KMS-11 (cell line): ENCODE results near the gene ST3GAL2.
"Not testable (repeated sequence)": the region's sequence is repeated elsewhere in the genome, so short reads cannot be mapped to it uniquely, and the experiment has no call there.

ENCODE experiments used
- H2AFZ ChIP-seq: fragments of 200-600 bp; sonication (generic); 2 replicates; pipeline ENCODE4 v1.6.1; 2016; ENCODE audit warnings: antibody characterized with exemption, mixed run types, low read depth
- H3K27ac ChIP-seq: fragments of 200-600 bp; sonication (generic); 2 replicates; pipeline ENCODE4 v1.6.1; 2016; ENCODE audit warnings: mild to moderate bottlenecking, mixed run types
- H3K27me3 ChIP-seq: fragments of 200-600 bp; sonication (generic); 2 replicates; pipeline ENCODE4 v1.6.1; 2017; ENCODE audit warnings: mild to moderate bottlenecking, low read depth, mixed run types, moderate library complexity; ENCODE audit not compliant: insufficient read depth
- H3K36me3 ChIP-seq: fragments of 200-600 bp; sonication (generic); 2 replicates; pipeline ENCODE4 v1.6.1; 2017; ENCODE audit warnings: mild to moderate bottlenecking, mixed run types; ENCODE audit not compliant: insufficient read depth
- H3K4me1 ChIP-seq: fragments of 200-600 bp; sonication (generic); 2 replicates; pipeline ENCODE4 v1.6.1; 2016; ENCODE audit warnings: mild to moderate bottlenecking, low read depth, mixed run types; ENCODE audit not compliant: poor library complexity, severe bottlenecking
- H3K4me2 ChIP-seq: fragments of 200-600 bp; sonication (generic); 2 replicates; pipeline ENCODE4 v1.7.0; 2016; ENCODE audit warnings: mild to moderate bottlenecking, mixed run types
- H3K4me3 ChIP-seq: fragments of 200-600 bp; sonication (generic); IDR thresholded peaks from 2 replicates; pipeline ENCODE4 v1.6.1; 2017; ENCODE audit warnings: low read depth, low read length, mixed read lengths; ENCODE audit not compliant: insufficient read depth
- H3K79me2 ChIP-seq: fragments of 200-600 bp; sonication (generic); 2 replicates; pipeline ENCODE4 v1.6.1; 2016; ENCODE audit warnings: low read depth, mixed run types; ENCODE audit not compliant: insufficient read depth
- H3K9ac ChIP-seq: fragments of 200-600 bp; sonication (generic); 2 replicates; pipeline ENCODE4 v1.6.1; 2016; ENCODE audit warnings: mild to moderate bottlenecking, mixed run types
- H4K20me1 ChIP-seq: fragments of 200-600 bp; sonication (generic); 2 replicates; pipeline ENCODE4 v1.6.1; 2016; ENCODE audit warnings: mild to moderate bottlenecking, mixed run types; ENCODE audit not compliant: insufficient read depth
- TF ChIP-seq, protein P1 (sequence below): fragments of 200-600 bp; sonication (generic); conservative IDR thresholded peaks from 2 replicates; pipeline ENCODE4 v1.6.1; 2017; ENCODE audit warnings: low read depth, mild to moderate bottlenecking, antibody characterized with exemption, low read length, moderate library complexity, mixed read lengths

The ST3GAL2 gene

DNA sequence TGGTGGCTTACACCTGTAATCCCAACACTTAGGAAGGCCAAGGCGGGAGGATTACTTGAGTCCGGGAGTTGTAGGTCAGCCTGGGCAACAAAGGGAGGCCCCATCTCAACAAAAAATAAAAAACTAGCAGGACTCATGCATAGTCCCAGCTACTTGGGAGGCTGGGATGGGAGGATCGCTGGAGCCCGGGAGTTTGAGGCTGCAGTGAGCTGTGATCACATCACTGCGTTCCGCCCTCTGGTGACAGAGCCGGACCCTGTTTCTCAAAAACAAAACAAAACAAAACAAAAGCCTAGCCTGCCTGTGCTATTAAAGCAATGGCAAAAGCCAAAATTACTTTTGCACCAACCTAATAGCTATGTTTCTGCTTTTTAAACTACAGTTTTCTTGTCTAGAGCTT lies 17.0 kb upstream of the ST3GAL2 start:
- no peaks in the 10 kb centered on the region; the same call in 1 of the 2 replicates for H3K79me2 ChIP-seq
- H3K27me3 ChIP-seq: no peaks in the 10 kb centered on the region
- H3K9ac ChIP-seq: no peak overlapping the region
- H3K36me3 ChIP-seq: no peaks in the 10 kb centered on the region
- H3K4me1 ChIP-seq: peaks cover 13% of the 10 kb centered on the region
- no peaks in the 10 kb centered on the region for H4K20me1 ChIP-seq
- no peak overlapping the region for H3K27ac ChIP-seq
- TF ChIP-seq, protein P1, sequence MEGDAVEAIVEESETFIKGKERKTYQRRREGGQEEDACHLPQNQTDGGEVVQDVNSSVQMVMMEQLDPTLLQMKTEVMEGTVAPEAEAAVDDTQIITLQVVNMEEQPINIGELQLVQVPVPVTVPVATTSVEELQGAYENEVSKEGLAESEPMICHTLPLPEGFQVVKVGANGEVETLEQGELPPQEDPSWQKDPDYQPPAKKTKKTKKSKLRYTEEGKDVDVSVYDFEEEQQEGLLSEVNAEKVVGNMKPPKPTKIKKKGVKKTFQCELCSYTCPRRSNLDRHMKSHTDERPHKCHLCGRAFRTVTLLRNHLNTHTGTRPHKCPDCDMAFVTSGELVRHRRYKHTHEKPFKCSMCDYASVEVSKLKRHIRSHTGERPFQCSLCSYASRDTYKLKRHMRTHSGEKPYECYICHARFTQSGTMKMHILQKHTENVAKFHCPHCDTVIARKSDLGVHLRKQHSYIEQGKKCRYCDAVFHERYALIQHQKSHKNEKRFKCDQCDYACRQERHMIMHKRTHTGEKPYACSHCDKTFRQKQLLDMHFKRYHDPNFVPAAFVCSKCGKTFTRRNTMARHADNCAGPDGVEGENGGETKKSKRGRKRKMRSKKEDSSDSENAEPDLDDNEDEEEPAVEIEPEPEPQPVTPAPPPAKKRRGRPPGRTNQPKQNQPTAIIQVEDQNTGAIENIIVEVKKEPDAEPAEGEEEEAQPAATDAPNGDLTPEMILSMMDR: no peak
- no peak overlapping the region for H2AFZ ChIP-seq
- H3K4me2 ChIP-seq: no peak overlapping the region
- no peak overlapping the region for H3K4me3 ChIP-seq

DNA sequence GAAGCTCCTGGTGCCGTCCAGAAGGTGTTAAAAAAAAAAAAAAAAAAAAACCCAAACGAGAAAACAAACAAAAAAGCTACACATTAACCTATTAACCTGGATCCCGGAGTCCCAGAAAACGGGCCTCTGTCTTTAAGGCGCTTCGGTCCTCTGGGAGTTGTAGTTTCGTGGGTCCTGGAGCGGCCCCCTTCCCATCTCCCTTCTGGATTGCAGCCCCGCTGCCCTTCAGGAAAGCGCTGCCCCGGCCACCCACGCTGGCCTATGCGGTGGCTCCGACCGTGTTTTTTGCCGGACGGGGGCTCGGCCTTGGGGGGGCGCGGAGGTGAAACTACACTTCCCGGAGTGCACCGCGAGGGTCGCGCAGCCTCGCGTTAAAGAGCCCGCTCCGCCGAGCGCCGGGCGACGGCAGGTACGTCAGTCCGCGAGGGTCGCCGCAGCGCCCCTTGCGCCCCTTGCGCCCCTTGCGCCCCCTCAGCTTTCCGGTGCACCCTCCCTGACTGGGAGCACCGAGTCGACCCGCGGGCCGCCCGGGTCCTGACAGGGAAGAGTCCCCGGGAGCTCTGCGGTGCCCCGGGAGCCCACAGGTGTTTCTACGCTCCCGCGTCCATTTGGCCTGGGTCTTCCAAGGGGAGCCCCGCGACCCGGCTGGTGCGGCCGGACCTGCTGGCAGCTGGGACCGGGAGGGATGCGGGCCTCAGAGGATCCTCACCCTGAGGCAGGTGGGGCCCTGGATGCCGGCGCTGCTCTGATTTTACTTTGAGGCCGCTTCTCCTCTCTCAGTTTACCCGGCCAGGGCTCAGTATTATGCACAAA lies 15.5 kb upstream of the ST3GAL2 start, which contains the start of gene FCSK:
Gene FCSK, plus strand, starts transcription at position 374 of the 813 bp plus-strand sequence. CDS start 8,596 bp downstream, outside the sequence.
- no peaks in the 10 kb centered on the region for H3K27me3 ChIP-seq
- peak within 1 kb of the TSS; percentile 83 for H3K27ac ChIP-seq
- peaks cover 13% of the 10 kb centered on the region for H3K4me1 ChIP-seq
- peak within 1 kb of the TSS; percentile 77 for H3K4me2 ChIP-seq
- H3K79me2 ChIP-seq: no peaks in the 10 kb centered on the region; the same call in 1 of the 2 replicates
- H2AFZ ChIP-seq: peak within 1 kb of the TSS; percentile 97
- H3K36me3 ChIP-seq: no peaks in the 10 kb centered on the region
- TF ChIP-seq, protein P1: no peak
- H3K4me3 ChIP-seq: no peak within 1 kb of the TSS
- peak within 1 kb of the TSS; percentile 92 for H3K9ac ChIP-seq
- H4K20me1 ChIP-seq: no peaks in the 10 kb centered on the region

DNA sequence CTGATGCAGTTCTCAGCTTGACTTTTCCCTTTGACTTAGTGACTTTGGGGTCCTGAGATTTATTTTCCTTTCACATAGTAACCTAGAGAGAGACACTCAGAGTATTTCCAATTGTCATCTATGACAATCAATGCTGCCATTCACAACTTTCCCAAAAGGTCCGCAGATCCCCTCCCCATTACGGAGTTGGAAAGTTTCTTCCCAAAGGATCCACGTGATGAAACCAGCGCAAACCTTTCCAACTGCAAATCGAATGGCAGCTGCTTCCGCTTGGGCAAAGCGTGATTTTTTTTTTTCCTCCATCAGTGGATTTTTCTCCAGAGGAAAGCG lies 15.0 kb upstream of the ST3GAL2 start:
- Histone ChIP-seq H3K4me1 (peaks cover 13% of the 10 kb centered on the region), H3K79me2 (no peaks in the 10 kb centered on the region; the same call in 1 of the 2 replicates), H3K4me2 (peak overlapping the region; percentile 77), H3K27ac (peak overlapping the region; percentile 83; the same call in 1 of the 2 replicates), H3K27me3 (no peaks in the 10 kb centered on the region), H3K36me3 (no peaks in the 10 kb centered on the region), H2AFZ (peak overlapping the region; percentile 97), H3K9ac (peak overlapping the region; percentile 92), H4K20me1 (no peaks in the 10 kb centered on the region), H3K4me3 (no peak overlapping the region)
- TF ChIP-seq, protein P1: no peak

DNA sequence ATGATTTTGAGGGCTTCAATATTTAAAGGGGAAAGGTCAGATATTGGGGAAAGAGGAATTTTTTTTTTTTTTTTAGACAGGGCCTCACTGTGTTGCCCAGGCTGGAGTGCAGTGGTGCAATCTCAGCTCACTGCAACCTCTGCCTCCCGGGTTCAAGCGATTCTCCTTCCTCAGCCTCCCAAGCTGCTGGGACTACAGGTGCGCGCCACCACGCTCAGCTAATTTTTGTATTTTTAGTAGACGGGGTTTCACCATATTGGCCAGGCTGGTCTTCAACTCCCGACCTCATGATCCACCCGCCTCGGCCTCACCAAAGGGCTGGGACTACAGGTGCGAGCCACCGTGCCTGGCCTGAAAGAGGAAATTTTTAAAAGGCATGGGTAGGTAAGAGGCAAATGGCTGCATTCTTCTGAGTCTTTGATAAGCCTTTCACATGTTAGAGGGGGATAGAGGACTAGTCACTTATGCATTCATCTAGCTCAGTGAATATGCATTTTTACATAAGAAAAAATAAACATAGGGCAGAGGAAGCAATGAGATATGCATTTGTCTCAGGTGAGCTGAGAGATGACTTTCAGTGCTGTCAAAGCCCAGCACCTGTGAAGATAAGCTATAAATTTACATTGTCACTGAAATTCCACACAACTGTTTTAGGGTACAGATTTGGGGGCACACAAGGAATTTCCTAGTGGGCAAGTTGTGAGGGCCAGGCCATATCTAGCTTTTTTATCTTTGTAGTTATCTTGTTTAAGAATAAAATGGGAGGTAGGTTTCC lies 14.4 kb upstream of the ST3GAL2 start:
- Histone ChIP-seq H4K20me1 (no peaks in the 10 kb centered on the region), H3K27me3 (no peaks in the 10 kb centered on the region), H3K9ac (peak overlapping the region; percentile 92; the same call in 1 of the 2 replicates), H3K4me2 (peak overlapping the region; percentile 77), H3K4me3 (no peak overlapping the region), H3K27ac (peak overlapping the region; percentile 83; the same call in 1 of the 2 replicates), H3K4me1 (peaks cover 13% of the 10 kb centered on the region), H3K36me3 (no peaks in the 10 kb centered on the region), H2AFZ (peak overlapping the region; percentile 97), H3K79me2 (no peaks in the 10 kb centered on the region; the same call in 1 of the 2 replicates)
- TF ChIP-seq, protein P1: no peak

DNA sequence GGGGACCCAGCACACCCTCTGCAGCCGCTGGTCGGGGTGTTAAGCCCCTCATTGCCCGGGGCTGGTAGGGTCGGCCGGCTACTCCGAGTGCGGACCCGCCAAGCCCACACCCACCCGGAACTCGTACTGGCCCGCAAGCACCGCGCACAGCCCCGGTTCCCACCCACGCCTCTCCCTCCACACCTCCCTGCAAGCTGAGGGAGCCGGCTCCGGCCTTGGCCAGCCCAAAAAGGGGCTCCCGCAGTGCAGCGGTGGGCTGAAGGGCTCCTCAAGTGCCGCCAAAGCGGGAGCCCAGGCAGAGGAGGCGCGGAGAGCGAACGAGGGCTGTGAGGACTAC lies 12.1 kb upstream of the ST3GAL2 start:
- H2AFZ ChIP-seq, H3K4me3 ChIP-seq, H3K36me3 ChIP-seq: not testable (repeated sequence)

DNA sequence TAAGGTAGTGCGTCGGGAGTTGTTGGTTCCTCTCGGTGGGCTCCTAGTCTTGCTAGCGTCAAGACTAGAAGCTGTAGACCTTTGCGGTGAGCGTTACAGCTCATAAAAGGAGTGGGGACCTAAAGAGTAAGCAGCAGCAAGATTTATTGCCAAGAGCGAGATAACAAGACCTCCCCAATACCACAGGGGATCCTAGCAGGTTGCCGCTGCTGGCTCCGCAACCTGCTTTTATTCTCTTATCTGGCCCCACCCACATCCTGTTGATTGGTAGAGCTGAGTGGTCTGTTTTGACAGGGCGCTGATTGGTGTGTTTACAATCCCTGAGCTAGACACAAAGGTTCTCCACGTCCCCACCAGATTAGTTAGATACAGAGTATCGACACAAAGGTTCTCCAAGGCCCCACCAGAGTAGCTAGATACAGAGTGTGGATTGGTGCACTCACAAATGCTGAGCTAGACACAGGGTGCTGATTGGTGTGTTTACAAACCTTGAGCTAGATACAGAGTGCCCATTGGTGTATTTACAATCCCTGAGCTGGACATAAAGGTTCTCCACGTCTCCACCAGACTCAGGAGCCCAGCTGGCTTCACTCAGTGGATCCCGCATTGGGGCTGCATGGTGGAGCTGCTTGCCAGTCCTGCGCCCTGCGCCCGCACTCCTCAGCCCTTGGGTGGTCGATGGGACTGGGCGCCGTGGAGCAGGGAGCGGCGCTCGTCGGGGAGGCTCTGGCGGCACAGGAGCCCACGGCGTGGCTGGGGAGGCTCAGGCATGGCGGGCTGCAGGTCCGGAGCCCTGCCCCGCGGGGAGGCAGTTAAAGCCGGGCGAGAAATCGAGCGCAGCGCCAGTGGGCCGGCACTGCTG lies 11.5 kb upstream of the ST3GAL2 start:
- H3K27me3 ChIP-seq, H3K9ac ChIP-seq, H3K4me3 ChIP-seq, H3K4me2 ChIP-seq, H2AFZ ChIP-seq, H3K79me2 ChIP-seq, H3K36me3 ChIP-seq, H3K27ac ChIP-seq, H4K20me1 ChIP-seq: not testable (repeated sequence)
- H3K4me1 ChIP-seq: peaks cover 10% of the 10 kb centered on the region

More for the DNA sequence above, 12.1 kb upstream of the ST3GAL2 start:
- H3K79me2 ChIP-seq, H3K4me2 ChIP-seq, H3K27me3 ChIP-seq, H3K27ac ChIP-seq, H4K20me1 ChIP-seq, H3K9ac ChIP-seq: not testable (repeated sequence)
- peaks cover 13% of the 10 kb centered on the region for H3K4me1 ChIP-seq
